22Rv1 (cell line): ENCODE measurements around the gene INHA.

Source experiments
- H3K27ac ChIP-seq: fragments of 450-650 bp; 2 replicates; pipeline ENCODE4 v1.5.1; 2017
- ZFX ChIP-seq: fragments of 450-650 bp; IDR thresholded peaks from 2 replicates; pipeline ENCODE4 v1.6.1; 2017; ENCODE audit warnings: antibody characterized with exemption, borderline replicate concordance
- TF ChIP-seq, protein P1 (sequence below): fragments of 450-650 bp; IDR thresholded peaks from 2 replicates; pipeline ENCODE4 v1.5.1; 2017; ENCODE audit warnings: mild to moderate bottlenecking

Gene INHA

GRCh38 chr2:219567791-219568361, 4.2 kb upstream of the INHA start:
- H3K27ac ChIP-seq: no peak overlapping the region
- TF ChIP-seq, protein P1, sequence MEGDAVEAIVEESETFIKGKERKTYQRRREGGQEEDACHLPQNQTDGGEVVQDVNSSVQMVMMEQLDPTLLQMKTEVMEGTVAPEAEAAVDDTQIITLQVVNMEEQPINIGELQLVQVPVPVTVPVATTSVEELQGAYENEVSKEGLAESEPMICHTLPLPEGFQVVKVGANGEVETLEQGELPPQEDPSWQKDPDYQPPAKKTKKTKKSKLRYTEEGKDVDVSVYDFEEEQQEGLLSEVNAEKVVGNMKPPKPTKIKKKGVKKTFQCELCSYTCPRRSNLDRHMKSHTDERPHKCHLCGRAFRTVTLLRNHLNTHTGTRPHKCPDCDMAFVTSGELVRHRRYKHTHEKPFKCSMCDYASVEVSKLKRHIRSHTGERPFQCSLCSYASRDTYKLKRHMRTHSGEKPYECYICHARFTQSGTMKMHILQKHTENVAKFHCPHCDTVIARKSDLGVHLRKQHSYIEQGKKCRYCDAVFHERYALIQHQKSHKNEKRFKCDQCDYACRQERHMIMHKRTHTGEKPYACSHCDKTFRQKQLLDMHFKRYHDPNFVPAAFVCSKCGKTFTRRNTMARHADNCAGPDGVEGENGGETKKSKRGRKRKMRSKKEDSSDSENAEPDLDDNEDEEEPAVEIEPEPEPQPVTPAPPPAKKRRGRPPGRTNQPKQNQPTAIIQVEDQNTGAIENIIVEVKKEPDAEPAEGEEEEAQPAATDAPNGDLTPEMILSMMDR: no peak
- no peak for TF ChIP-seq ZFX

GRCh38 chr2:219569041-219569440, 3.1 kb upstream of the INHA start:
- H3K27ac ChIP-seq: no peak overlapping the region
- TF ChIP-seq, protein P1: no peak
- TF ChIP-seq ZFX: no peak

GRCh38 chr2:219569635-219570034, 2.5 kb upstream of the INHA start:
- no peak overlapping the region for H3K27ac ChIP-seq
- TF ChIP-seq, protein P1: no peak
- no peak for TF ChIP-seq ZFX

DNA sequence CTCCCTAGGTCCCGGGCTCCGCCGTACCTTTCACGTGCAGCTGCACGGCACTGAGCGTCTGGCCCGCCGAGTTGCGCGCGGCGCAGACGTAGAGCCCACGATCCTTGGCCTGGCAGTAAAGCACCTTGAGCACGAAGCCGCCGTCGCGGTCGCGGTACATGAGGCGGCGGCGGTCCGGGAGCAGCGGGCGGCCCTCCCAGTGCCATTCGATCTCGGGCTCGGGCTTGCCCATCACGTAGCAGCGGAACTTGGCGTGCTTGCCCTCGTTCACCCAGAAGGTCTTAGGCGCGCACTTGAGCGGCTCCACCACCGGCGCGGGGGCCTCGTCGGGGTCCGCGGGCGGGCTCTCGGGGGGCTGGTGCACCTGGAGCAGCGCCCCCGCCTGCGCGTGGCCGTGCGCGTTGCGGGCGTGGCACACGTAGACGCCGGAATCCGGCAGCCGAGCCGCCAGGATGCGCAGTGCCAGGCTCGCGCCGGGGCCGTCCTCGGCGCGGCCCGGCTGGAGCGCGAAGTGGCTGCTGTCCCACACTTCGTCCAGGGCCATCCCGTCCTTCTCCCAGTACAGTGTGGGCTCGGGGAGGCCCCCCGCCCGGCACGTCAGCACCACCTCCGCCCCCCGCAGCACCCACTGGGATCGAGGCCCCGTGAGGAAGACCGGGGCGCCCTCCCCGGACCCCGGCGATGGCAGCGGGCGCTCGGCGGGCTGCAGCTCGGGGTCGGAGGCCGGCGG, 1.8 kb upstream of the INHA start:
- H3K27ac ChIP-seq: peak overlapping the region; percentile 32; the same call in 1 of the 2 replicates
- TF ChIP-seq, protein P1: peak; percentile 25; the same call in 1 of the 2 replicates
- TF ChIP-seq ZFX: no peak

DNA sequence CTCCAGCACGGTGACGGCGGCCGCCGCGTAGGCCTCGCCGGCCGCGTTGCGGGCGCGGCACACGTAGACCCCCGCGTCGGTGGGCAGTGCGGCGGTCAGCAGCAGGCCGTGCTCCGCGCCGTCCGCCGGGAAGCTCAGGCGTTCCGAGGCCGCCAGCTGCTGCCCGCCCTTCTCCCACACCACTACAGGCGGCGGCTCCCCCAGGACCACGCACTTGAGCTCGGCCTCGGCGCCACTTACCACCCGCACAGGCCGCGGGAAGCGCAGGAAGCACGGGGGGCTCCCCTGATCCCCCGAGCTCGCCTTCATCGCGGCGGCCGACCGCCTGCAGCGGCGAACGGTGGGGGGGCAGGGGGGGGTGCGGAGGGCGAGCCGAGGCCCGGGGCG, 1.2 kb upstream of the INHA start:
- TF ChIP-seq, protein P1: no peak
- TF ChIP-seq ZFX: no peak
- peak overlapping the region; percentile 32; the same call in 1 of the 2 replicates for H3K27ac ChIP-seq

DNA sequence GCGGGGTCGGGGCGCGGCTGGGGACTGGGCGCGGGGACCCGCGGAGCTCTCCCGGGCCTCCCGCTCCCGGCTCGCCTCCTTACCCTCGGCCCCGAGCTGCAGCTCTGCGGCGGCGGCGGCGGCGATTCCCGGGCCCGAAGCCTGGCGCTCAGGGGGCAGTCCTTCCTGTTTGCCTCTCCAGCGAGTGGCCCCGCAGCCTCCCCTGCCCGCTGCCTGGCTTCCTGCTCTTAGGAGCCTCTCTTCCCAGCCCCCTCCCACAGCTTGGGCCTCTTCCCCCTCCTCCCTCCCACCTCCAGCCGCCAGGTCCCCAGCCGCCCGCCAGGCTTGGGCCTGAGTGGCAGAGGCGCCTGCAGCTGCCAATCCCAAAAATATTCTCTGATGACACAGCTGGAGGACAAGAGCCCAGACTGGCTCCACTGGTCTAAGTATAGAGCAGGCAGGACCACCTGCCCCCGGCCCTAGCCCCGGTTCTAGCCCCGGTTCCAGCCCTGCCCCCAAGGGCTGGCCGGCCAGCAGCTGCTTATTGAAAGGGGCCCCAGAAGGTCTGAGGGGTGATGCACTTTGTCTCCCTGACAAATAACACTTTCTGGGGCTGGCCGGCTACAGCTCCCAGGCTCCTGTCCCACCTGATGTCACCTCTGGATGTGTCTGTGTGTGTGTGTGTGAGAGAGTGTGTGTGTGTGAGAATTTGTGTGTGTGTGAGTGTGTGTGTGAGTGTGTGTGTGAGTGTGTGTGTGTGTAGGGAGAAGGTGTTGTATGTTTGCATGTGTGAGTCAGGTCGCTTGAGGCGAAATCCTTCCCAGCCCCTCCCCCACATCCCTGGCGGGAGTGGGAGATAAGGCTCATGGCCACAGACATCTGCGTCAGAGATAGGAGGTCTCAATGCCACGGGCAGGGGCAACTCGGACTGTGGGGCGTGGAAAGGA, 536 bp upstream of the INHA start, which contains the start of gene OBSL1:
TSS of gene OBSL1 (minus strand) at position 229 of the 926 bp plus-strand sequence. CDS start 307 bp downstream, outside the sequence.
- H3K27ac ChIP-seq: peak within 1 kb of the TSS; percentile 32; the same call in 1 of the 2 replicates
- TF ChIP-seq, protein P1: no peak
- no peak for TF ChIP-seq ZFX
